ENCODE measurements around the gene IHH.

The IHH gene

GRCh38 chr2:219018286-219018685, 42.4 kb downstream of the IHH start:
- DNase-seq: no peak

DNA sequence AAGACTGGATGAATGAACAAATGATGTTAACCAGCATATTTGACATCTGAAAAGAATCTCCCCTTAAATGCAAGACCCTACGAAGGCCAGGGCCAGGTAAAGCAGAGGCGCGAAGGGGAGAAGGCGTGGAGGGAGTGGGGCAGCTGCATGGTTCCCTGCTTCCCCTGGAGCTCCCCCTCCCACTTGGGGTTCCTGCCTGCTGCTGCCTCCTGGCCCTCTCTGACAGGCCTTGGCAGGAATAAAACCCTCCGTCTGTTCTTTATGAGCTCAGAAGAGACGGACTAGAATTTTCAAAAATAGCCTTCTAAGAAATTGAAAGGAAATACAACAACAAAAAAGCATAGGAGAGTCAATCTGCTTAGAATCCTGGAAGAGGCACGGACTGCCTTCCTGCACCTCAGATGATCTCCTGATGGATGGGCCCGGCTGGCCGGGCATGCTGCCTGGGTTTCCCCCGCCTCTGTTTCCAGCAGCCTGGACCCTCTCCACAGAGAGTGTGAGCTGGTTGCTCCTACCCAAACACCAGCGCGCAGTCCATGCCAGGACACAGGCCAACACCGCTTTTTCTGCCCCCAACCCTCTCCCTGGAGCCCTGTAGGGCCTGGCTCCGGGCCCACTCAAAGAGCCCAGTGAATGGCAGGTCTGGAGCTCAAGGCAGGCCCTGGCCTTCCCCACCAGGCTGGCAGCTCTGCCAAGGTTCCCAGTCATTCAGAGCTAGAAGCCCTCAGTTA, 43.4 kb downstream of the IHH start:
- DNase-seq: no peak

DNA sequence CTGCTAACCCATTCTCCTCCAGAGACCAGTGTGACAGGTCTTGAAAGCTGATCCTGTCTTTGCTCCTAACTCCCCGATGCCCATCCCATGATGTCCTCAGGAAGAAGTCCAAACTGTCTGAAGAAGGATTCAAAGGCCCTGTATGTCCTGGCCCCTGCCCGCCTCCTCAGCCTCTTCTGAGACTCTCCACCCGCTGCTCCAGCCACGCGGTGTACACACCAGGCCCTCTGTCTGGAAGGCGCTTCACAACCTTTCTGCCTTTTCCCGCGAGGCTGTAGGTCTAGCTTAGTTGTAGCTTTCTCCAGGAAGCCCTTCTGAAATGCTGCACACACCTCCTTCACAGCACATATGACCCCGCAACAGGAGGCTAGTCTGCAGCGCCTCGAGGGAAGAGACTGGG, 44.0 kb downstream of the IHH start:
- DNase-seq: no peak

- DNase-seq: no peak
These were observed 49.8 kb downstream of the IHH start for GRCh38 chr2:219010873-219011272.

GRCh38 chr2:219010162-219010756, 50.5 kb downstream of the IHH start:
- DNase-seq: no peak

- DNase-seq: no peak
These were observed 51.4 kb downstream of the IHH start for GRCh38 chr2:219009294-219009693.
